Measurements from ENCODE around the gene CNTN2.

GRCh38 chr1:205020466-205020865 lies 22.5 kb upstream of the CNTN2 start:
- TF ChIP-seq CTCF (IDR thresholded peaks at IDR 0.05) (no peak), POLR2AphosphoS5 (IDR thresholded peaks at IDR 0.05) (no peak), POLR2A (IDR thresholded peaks at IDR 0.05) (no peak), EP300 (IDR thresholded peaks at IDR 0.05; ENCODE audit: low read depth) (no peak)
